ENCODE measurements around the gene SPHKAP. TPM values are rescaled to one million over a fixed set of nuclear protein-coding genes. Genes with fewer than 3 reads are reported as not detected.

The SPHKAP gene
- total RNA-seq, 3 donors from 2014 or later, result 0.09 to 0.38 (median 0.22) TPM

DNA sequence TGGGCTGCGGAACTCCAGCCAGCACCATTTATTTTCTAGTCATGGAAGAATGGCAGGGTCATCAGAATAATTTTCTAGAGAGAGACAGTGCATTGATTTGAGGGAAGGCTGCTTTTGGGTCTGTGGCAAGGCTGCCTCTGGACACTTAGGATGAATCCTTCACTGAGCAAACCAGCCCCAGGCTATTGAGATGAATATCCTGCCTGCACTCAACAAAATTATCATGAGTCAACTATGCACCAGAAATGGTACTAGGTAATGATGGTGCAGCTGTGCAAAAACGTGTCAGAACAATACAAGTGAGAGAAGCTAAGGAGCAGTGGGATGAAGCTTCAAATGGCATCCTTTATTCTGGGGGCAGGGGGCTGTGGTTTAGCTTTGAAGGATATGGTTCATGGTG lies 115.8 kb downstream of the SPHKAP start:
- H3K9me3 ChIP-seq, result no peaks in the 10 kb centered on the region
- TF ChIP-seq, protein P1, sequence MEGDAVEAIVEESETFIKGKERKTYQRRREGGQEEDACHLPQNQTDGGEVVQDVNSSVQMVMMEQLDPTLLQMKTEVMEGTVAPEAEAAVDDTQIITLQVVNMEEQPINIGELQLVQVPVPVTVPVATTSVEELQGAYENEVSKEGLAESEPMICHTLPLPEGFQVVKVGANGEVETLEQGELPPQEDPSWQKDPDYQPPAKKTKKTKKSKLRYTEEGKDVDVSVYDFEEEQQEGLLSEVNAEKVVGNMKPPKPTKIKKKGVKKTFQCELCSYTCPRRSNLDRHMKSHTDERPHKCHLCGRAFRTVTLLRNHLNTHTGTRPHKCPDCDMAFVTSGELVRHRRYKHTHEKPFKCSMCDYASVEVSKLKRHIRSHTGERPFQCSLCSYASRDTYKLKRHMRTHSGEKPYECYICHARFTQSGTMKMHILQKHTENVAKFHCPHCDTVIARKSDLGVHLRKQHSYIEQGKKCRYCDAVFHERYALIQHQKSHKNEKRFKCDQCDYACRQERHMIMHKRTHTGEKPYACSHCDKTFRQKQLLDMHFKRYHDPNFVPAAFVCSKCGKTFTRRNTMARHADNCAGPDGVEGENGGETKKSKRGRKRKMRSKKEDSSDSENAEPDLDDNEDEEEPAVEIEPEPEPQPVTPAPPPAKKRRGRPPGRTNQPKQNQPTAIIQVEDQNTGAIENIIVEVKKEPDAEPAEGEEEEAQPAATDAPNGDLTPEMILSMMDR (IDR thresholded peaks at IDR 0.05), result no peak
- no peaks in the 10 kb centered on the region for H3K36me3 ChIP-seq (ENCODE audit: low read depth)
- intact Hi-C loops (cut with DNase I, micrococcal nuclease), result no loop called here
- no peak for ATAC-seq
- DNase-seq, result no peak
- H3K4me3 ChIP-seq, result no peak overlapping the region
- no peaks in the 10 kb centered on the region for H3K4me1 ChIP-seq (ENCODE audit: low read depth)

GRCh38 chr2:228064796-228065315 lies 116.6 kb downstream of the SPHKAP start:
- no peak for DNase-seq
- TF ChIP-seq, protein P1 (IDR thresholded peaks at IDR 0.05), result no peak
- intact Hi-C loops (cut with DNase I, micrococcal nuclease), result no loop called here
- Histone ChIP-seq H3K4me3 (no peak overlapping the region), H3K9me3 (no peaks in the 10 kb centered on the region), H3K36me3 (ENCODE audit: low read depth) (no peaks in the 10 kb centered on the region), H3K4me1 (ENCODE audit: low read depth) (no peaks in the 10 kb centered on the region)
- no peak for ATAC-seq

GRCh38 chr2:228064024-228064423 lies 117.5 kb downstream of the SPHKAP start:
- ATAC-seq (no peak), DNase-seq (no peak)
- Histone ChIP-seq H3K4me1 (ENCODE audit: low read depth) (no peaks in the 10 kb centered on the region), H3K9me3 (no peaks in the 10 kb centered on the region), H3K36me3 (ENCODE audit: low read depth) (no peaks in the 10 kb centered on the region), H3K4me3 (no peak overlapping the region)
- TF ChIP-seq, protein P1 (IDR thresholded peaks at IDR 0.05), result no peak
- intact Hi-C loops (cut with DNase I, micrococcal nuclease), result no loop called here

GRCh38 chr2:228063558-228063957 lies 117.9 kb downstream of the SPHKAP start:
- Histone ChIP-seq H3K4me1 (ENCODE audit: low read depth) (no peaks in the 10 kb centered on the region), H3K4me3 (no peak overlapping the region), H3K9me3 (no peaks in the 10 kb centered on the region), H3K36me3 (ENCODE audit: low read depth) (no peaks in the 10 kb centered on the region)
- TF ChIP-seq, protein P1 (IDR thresholded peaks at IDR 0.05), result no peak
- ATAC-seq, result no peak
- intact Hi-C loops (cut with DNase I, micrococcal nuclease), result no loop called here
- no peak for DNase-seq

DNA sequence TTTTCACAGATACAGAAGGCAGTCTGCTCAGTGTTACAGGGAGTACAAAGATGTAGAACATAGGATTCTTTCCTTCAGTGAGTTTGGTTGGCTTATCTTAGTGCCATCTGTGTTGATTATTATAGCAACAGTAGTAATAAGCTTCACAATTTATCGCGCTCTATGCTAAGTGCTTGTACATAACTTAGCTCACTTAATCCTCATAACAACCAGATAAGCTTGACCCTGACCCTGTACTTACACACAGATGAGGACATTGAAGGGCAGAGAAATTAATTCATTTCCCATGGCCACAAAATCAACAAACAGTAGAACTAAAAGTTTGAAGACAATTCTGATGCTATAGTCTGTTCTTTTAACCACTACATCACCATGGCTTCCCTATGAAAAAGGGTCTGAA lies 121.8 kb downstream of the SPHKAP start:
- TF ChIP-seq, protein P1 (IDR thresholded peaks at IDR 0.05), result no peak
- DNase-seq, result no peak
- no peak for ATAC-seq
- Histone ChIP-seq H3K4me1 (ENCODE audit: low read depth) (no peaks in the 10 kb centered on the region), H3K9me3 (no peaks in the 10 kb centered on the region), H3K36me3 (ENCODE audit: low read depth) (no peaks in the 10 kb centered on the region), H3K4me3 (no peak overlapping the region)
- intact Hi-C loops (cut with DNase I, micrococcal nuclease), result no loop called here

Data from mucosa of descending colon (tissue), 3 donors.